Endothelial cell (in vitro differentiated cells): ENCODE results near the gene CADM2. TPM values are rescaled to one million over a fixed set of nuclear protein-coding genes. Genes with fewer than 3 reads are reported as not detected.

ENCODE experiments used
- DNase-seq: peaks from one replicate; pipeline ENCODE4 v3.0.0; 2021; ENCODE audit warnings: low spot score
- H3K27ac Mint-ChIP-seq: one replicate; pipeline ENCODE4 v1.8.0; 2021; ENCODE audit warnings: mixed read lengths, inconsistent platforms; ENCODE audit not compliant: unreplicated experiment
- H3K27me3 Mint-ChIP-seq: one replicate; pipeline ENCODE4 v1.8.0; 2021; ENCODE audit warnings: mild to moderate bottlenecking, moderate library complexity, mixed read lengths, inconsistent platforms; ENCODE audit not compliant: unreplicated experiment
- H3K36me3 Mint-ChIP-seq: one replicate; pipeline ENCODE4 v1.8.0; 2021; ENCODE audit warnings: mild to moderate bottlenecking, low read depth, mixed read lengths, inconsistent platforms; ENCODE audit not compliant: unreplicated experiment
- H3K4me1 Mint-ChIP-seq: one replicate; pipeline ENCODE4 v1.8.0; 2021; ENCODE audit warnings: mild to moderate bottlenecking, mixed read lengths, inconsistent platforms; ENCODE audit not compliant: unreplicated experiment
- H3K4me3 Mint-ChIP-seq: one replicate; pipeline ENCODE4 v1.8.0; 2021; ENCODE audit warnings: mild to moderate bottlenecking, mixed read lengths, inconsistent platforms; ENCODE audit not compliant: unreplicated experiment
- H3K9me3 Mint-ChIP-seq: one replicate; pipeline ENCODE4 v1.8.0; 2021; ENCODE audit warnings: mixed read lengths, inconsistent platforms; ENCODE audit not compliant: unreplicated experiment
- total RNA-seq: library from RNA; stranded (reverse); fragmentation: NEBNext Ultra II Directional; extraction: Animal tissue kit (Norgen Biotek cat#: 25700); gene quantifications from one replicate; pipeline ENCODE4 v1.2.1, GENCODE V29; 2021; ENCODE audit not compliant: unreplicated experiment
- TF ChIP-seq, protein P1 (sequence below): fragments of 200-600 bp; sonication (generic); IDR thresholded peaks from one replicate; pipeline ENCODE4 v1.5.0; 2021; ENCODE audit warnings: antibody characterized with exemption; ENCODE audit not compliant: unreplicated experiment

The CADM2 gene
- total RNA-seq, 1 donor from 2014 or later: 0.97 TPM

DNA sequence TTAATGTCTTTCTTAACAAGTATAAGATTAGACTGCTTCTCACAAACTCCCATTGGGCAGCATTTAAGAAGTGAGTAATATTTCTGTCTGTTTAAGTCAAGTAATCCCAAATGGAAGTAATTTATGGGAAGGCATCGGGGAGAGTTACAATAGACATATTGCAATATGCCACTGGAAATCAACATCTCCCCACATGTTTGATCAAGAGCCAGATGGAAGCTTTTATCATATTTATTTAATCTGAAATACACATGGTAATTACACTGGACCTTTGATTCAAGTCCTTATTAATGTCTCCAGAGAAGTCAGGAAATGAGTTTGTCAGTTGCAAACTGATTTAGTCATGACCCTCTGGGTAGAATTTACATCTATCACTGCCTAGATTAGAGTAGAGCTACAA, 1088.4 kb downstream of the CADM2 start:
- no peaks in the 10 kb centered on the region for H3K9me3 Mint-ChIP-seq
- TF ChIP-seq, protein P1, sequence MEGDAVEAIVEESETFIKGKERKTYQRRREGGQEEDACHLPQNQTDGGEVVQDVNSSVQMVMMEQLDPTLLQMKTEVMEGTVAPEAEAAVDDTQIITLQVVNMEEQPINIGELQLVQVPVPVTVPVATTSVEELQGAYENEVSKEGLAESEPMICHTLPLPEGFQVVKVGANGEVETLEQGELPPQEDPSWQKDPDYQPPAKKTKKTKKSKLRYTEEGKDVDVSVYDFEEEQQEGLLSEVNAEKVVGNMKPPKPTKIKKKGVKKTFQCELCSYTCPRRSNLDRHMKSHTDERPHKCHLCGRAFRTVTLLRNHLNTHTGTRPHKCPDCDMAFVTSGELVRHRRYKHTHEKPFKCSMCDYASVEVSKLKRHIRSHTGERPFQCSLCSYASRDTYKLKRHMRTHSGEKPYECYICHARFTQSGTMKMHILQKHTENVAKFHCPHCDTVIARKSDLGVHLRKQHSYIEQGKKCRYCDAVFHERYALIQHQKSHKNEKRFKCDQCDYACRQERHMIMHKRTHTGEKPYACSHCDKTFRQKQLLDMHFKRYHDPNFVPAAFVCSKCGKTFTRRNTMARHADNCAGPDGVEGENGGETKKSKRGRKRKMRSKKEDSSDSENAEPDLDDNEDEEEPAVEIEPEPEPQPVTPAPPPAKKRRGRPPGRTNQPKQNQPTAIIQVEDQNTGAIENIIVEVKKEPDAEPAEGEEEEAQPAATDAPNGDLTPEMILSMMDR: no peak
- no peaks in the 10 kb centered on the region for H3K4me1 Mint-ChIP-seq
- no peak overlapping the region for H3K27ac Mint-ChIP-seq
- H3K27me3 Mint-ChIP-seq: no peaks in the 10 kb centered on the region
- DNase-seq: no peak
- H3K4me3 Mint-ChIP-seq: no peak overlapping the region
- H3K36me3 Mint-ChIP-seq: no peaks in the 10 kb centered on the region

- TF ChIP-seq, protein P1: no peak
- Mint-ChIP-seq H3K27me3 (no peaks in the 10 kb centered on the region), H3K9me3 (no peaks in the 10 kb centered on the region), H3K4me1 (no peaks in the 10 kb centered on the region), H3K27ac (no peak overlapping the region), H3K4me3 (no peak overlapping the region), H3K36me3 (no peaks in the 10 kb centered on the region)
- DNase-seq: no peak
Observed at GRCh38 chr3:86051058-86051457, 1092.3 kb downstream of the CADM2 start.

DNA sequence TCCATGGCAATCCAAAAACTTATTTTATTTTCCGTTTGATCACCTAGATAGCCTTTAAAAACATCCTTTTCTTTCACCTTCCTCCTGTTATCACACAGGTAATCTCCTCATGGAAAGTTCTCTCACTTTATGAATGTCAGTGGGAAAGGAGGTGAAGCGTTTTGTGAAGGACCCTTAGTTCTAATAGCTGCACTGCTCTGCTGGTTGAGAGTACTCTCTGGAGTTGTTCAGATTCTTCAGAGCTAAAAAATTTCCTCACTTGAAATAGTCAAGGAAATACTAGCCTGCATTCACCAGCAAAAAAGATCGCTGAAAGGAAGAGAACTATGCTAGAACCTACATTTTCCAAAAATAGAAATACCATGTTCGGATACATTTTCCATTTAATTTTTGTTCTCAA, 1097.2 kb downstream of the CADM2 start:
- TF ChIP-seq, protein P1: no peak
- no peak overlapping the region for H3K27ac Mint-ChIP-seq
- DNase-seq: no peak
- H3K27me3 Mint-ChIP-seq: no peaks in the 10 kb centered on the region
- no peaks in the 10 kb centered on the region for H3K9me3 Mint-ChIP-seq
- H3K4me3 Mint-ChIP-seq: no peak overlapping the region
- no peaks in the 10 kb centered on the region for H3K4me1 Mint-ChIP-seq
- no peaks in the 10 kb centered on the region for H3K36me3 Mint-ChIP-seq

DNA sequence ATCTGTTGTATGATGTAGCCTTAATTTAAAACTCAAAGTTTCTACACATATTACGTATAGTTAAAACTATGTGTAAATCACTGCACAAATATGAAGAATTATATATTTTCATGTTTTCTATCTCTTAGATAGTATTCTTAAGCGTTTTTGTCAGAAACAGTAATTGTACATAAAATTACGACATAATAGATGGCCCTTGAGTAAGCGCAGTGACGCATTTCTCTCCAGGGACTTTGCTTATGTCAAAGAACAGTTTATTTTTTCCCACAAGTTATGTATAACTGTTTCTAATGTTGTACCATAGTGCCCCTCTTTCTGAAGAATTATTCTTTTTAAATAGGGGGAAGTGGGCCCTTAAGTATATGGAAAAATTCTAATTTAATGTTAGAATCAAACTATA, 1098.2 kb downstream of the CADM2 start:
- no peak overlapping the region for H3K27ac Mint-ChIP-seq
- no peak overlapping the region for H3K4me3 Mint-ChIP-seq
- DNase-seq: no peak
- H3K27me3 Mint-ChIP-seq: no peaks in the 10 kb centered on the region
- no peaks in the 10 kb centered on the region for H3K9me3 Mint-ChIP-seq
- no peaks in the 10 kb centered on the region for H3K4me1 Mint-ChIP-seq
- TF ChIP-seq, protein P1: no peak
- no peaks in the 10 kb centered on the region for H3K36me3 Mint-ChIP-seq

DNA sequence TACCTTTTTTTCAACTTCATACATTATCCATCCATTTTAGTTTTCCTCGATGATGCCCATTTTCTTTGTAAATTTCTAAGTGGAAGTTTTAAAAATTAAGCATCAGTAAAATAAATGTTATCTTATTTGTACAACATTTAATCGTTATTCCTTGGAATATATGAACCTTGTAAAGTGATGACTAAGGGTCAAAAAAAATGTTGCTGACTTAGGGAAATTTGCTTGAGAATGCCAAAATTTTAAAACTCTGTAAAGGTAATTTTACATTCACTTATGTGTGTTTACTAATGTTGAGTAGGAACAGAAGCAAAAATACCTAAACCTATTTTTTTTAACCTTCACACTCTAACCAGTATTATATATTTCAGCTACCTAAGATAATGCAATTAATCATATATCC, 1115.0 kb downstream of the CADM2 start:
- H3K4me3 Mint-ChIP-seq: no peak overlapping the region
- TF ChIP-seq, protein P1: no peak
- no peaks in the 10 kb centered on the region for H3K36me3 Mint-ChIP-seq
- H3K27ac Mint-ChIP-seq: no peak overlapping the region
- no peaks in the 10 kb centered on the region for H3K9me3 Mint-ChIP-seq
- DNase-seq: no peak
- H3K27me3 Mint-ChIP-seq: no peaks in the 10 kb centered on the region
- H3K4me1 Mint-ChIP-seq: no peaks in the 10 kb centered on the region
